Parathyroid adenoma (tissue), 2 donors: ENCODE results near the gene OTOR.

Source experiments
- H2AFZ ChIP-seq: fragments of 300-600 bp; sonication (generic); one replicate; pipeline ENCODE4 v1.7.0; 2017; ENCODE audit warnings: antibody characterized with exemption, mild to moderate bottlenecking
- H3K27ac ChIP-seq: fragments of 300-600 bp; sonication (generic); one replicate; pipeline ENCODE4 v1.7.0; 2017
- H3K27me3 ChIP-seq: fragments of 300-600 bp; sonication (generic); one replicate; pipeline ENCODE4 v1.7.0; 2017; ENCODE audit warnings: low read length; ENCODE audit not compliant: control insufficient read depth, insufficient read depth
- H3K36me3 ChIP-seq: fragments of 300-600 bp; sonication (generic); one replicate; pipeline ENCODE4 v1.7.0; 2017; ENCODE audit warnings: low read length; ENCODE audit not compliant: control insufficient read depth, insufficient read depth
- H3K4me1 ChIP-seq: fragments of 300-600 bp; sonication (generic); one replicate; pipeline ENCODE4 v1.7.0; 2017; ENCODE audit warnings: control low read depth
- H3K4me2 ChIP-seq: fragments of 300-600 bp; sonication (generic); one replicate; pipeline ENCODE4 v1.7.0; 2017; ENCODE audit warnings: low read length
- H3K4me3 ChIP-seq: fragments of 300-600 bp; sonication (generic); one replicate; pipeline ENCODE4 v1.7.0; 2017; ENCODE audit warnings: low read depth, low read length
- H3K79me2 ChIP-seq: fragments of 300-600 bp; sonication (generic); one replicate; pipeline ENCODE4 v1.7.0; 2017; ENCODE audit warnings: control low read depth
- H3K9ac ChIP-seq: fragments of 300-600 bp; sonication (generic); one replicate; pipeline ENCODE4 v1.7.0; 2017; ENCODE audit warnings: mild to moderate bottlenecking
- H3K9me3 ChIP-seq: fragments of 300-600 bp; sonication (generic); one replicate; pipeline ENCODE4 v1.7.0; 2017; ENCODE audit warnings: low read length; ENCODE audit not compliant: control insufficient read depth
- TF ChIP-seq, protein P1 (sequence below): fragments of 300-600 bp; sonication (generic); IDR thresholded peaks from one replicate; pipeline ENCODE4 v1.7.0; 2017; ENCODE audit warnings: antibody characterized with exemption, mild to moderate bottlenecking
- donor health status: primary hyperparathyroidism.

OTOR gene

DNA sequence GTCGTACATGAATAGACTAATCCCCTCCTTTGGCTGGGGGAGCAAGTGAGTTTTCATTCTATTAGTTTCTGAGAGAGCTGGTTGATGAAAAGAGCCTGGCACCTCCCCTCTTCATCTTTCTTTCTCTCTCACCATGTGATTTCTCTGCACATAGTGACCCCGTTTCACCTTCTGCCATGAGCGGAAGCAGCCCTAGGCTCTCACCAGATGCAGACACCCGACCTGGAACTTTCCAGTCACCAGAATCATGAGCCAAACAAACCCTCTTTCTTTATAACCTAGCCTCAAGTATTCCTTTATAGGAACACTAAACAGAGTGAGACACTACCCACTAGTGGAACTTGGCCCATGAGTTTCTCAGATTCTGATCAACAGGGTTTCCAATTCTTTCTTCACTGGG, 16.4 kb downstream of the OTOR start:
- Histone ChIP-seq H3K4me1 (peaks cover 9% of the 10 kb centered on the region), H2AFZ (no peak overlapping the region), H3K79me2 (no peaks in the 10 kb centered on the region), H3K9me3 (no peaks in the 10 kb centered on the region), H3K27me3 (no peaks in the 10 kb centered on the region), H3K27ac (no peak overlapping the region), H3K36me3 (no peaks in the 10 kb centered on the region), H3K4me3 (no peak overlapping the region), H3K4me2 (no peak overlapping the region), H3K9ac (no peak overlapping the region)
- TF ChIP-seq, protein P1, sequence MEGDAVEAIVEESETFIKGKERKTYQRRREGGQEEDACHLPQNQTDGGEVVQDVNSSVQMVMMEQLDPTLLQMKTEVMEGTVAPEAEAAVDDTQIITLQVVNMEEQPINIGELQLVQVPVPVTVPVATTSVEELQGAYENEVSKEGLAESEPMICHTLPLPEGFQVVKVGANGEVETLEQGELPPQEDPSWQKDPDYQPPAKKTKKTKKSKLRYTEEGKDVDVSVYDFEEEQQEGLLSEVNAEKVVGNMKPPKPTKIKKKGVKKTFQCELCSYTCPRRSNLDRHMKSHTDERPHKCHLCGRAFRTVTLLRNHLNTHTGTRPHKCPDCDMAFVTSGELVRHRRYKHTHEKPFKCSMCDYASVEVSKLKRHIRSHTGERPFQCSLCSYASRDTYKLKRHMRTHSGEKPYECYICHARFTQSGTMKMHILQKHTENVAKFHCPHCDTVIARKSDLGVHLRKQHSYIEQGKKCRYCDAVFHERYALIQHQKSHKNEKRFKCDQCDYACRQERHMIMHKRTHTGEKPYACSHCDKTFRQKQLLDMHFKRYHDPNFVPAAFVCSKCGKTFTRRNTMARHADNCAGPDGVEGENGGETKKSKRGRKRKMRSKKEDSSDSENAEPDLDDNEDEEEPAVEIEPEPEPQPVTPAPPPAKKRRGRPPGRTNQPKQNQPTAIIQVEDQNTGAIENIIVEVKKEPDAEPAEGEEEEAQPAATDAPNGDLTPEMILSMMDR = no peak

DNA sequence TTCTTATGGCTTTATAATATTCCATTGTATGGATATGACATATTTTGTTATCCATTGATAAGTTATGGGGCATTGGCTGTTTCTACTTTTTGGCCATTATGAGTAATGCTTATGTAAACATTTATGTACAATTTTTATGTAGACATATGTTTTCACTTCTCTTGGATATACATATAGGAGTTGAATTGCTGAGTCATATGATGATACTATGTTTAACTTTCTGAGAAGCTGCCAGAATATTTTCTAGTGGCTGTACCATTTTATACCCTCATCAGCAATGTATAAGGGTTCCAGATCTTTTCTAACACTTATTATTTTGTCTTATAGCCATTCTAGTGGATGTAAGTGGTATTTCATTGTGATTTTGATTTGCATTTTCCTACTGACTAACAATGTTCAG, 23.1 kb downstream of the OTOR start:
- no peaks in the 10 kb centered on the region for H3K79me2 ChIP-seq

DNA sequence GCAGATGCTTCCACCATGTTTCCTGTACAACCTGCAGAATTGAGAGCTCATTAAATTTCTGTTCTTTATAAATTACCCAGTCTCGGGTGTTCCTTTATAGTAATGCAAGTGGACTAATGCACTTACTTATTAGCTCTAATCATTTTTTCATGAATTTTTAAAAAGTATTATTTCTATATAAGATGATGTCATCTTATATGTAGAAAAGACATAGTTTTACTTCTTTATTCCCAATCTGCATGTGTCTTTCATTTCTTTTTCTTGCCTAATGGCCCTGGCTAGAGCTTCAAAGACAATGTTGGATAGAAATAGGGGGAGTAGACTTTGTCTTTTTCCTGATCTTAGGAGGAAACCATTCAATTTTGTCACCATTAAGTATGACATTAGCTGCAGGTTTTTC, 27.8 kb downstream of the OTOR start:
- no peak overlapping the region for H3K9ac ChIP-seq
- no peaks in the 10 kb centered on the region for H3K4me1 ChIP-seq
- no peaks in the 10 kb centered on the region for H3K9me3 ChIP-seq
- H3K4me3 ChIP-seq = no peak overlapping the region
- no peaks in the 10 kb centered on the region for H3K79me2 ChIP-seq
- H2AFZ ChIP-seq = no peak overlapping the region
- TF ChIP-seq, protein P1 = no peak
- no peak overlapping the region for H3K27ac ChIP-seq
- no peaks in the 10 kb centered on the region for H3K27me3 ChIP-seq
- H3K4me2 ChIP-seq = no peak overlapping the region
- H3K36me3 ChIP-seq = no peaks in the 10 kb centered on the region

More for the DNA sequence above, 23.1 kb downstream of the OTOR start:
- H2AFZ ChIP-seq = no peak overlapping the region
- no peak overlapping the region for H3K9ac ChIP-seq
- no peaks in the 10 kb centered on the region for H3K36me3 ChIP-seq
- no peak overlapping the region for H3K27ac ChIP-seq
- TF ChIP-seq, protein P1 = no peak
- no peak overlapping the region for H3K4me2 ChIP-seq
- H3K4me1 ChIP-seq = no peaks in the 10 kb centered on the region
- H3K9me3 ChIP-seq = no peaks in the 10 kb centered on the region
- no peak overlapping the region for H3K4me3 ChIP-seq
- no peaks in the 10 kb centered on the region for H3K27me3 ChIP-seq

DNA sequence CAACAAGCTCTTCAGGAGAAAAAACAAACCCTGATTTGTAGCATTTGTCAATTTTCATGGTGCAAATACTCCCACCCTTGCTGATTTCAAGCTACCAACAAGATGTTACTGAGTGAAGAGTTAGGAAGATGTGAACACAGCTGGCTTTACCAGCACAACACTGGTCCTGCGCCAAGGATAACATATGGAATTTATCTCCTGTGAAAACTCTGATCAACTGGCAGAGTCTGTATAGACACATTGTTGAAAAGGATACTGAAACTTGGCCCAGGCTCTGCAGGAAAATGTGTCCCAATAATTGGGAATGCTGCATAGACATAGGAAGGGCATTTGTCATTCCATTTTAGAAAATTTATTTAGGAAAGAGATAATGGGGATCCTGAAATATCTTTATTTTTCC, 29.0 kb downstream of the OTOR start:
- H2AFZ ChIP-seq = no peak overlapping the region
- H3K9me3 ChIP-seq = no peaks in the 10 kb centered on the region
- no peak overlapping the region for H3K4me2 ChIP-seq
- TF ChIP-seq, protein P1 = no peak
- no peaks in the 10 kb centered on the region for H3K4me1 ChIP-seq
- H3K36me3 ChIP-seq = no peaks in the 10 kb centered on the region
- H3K4me3 ChIP-seq = no peak overlapping the region
- H3K9ac ChIP-seq = no peak overlapping the region
- no peaks in the 10 kb centered on the region for H3K79me2 ChIP-seq
- H3K27me3 ChIP-seq = no peaks in the 10 kb centered on the region
- H3K27ac ChIP-seq = no peak overlapping the region

DNA sequence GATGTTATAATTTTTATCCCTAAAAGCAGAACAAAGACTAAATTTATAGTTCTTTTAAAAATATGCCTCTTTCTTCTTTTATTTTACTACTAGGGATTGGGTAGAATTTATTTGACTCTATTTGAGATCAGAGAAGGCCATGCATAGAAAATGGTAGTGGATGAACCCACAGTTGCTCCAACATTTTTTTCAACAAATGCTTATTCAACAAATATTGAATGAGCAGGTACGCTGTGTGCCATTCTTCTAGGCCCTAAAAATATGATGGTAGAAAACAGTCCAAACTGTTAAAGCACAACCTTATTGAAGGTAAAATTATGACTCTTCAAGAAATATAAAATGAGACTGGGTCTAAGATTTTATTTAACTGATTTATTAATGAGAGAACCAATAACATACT, 30.0 kb downstream of the OTOR start:
- Histone ChIP-seq H2AFZ (no peak overlapping the region), H3K4me3 (no peak overlapping the region), H3K4me1 (no peaks in the 10 kb centered on the region), H3K27ac (no peak overlapping the region), H3K27me3 (no peaks in the 10 kb centered on the region), H3K36me3 (no peaks in the 10 kb centered on the region), H3K4me2 (no peak overlapping the region), H3K9ac (no peak overlapping the region), H3K79me2 (no peaks in the 10 kb centered on the region), H3K9me3 (no peaks in the 10 kb centered on the region)
- TF ChIP-seq, protein P1 = no peak
